Esophagus mucosa (tissue), 1 donor: ENCODE results near the gene MMP1. TPM values are rescaled to one million over a fixed set of nuclear protein-coding genes. Genes with fewer than 3 reads are reported as not detected.

Experiments used
- ATAC-seq: fragments of 200-7000 bp; cut with Tn5 transposase; one replicate; pipeline ENCODE4 v1.9.1; 2020
- total RNA-seq: library from RNA; stranded (reverse); gene quantifications from one replicate; pipeline ENCODE4 v1.2.4, GENCODE V29; 2023
- donor health status: DM: yes; HTN: yes; CAD: no.

Gene MMP1
- total RNA-seq, result 3.5 TPM

DNA sequence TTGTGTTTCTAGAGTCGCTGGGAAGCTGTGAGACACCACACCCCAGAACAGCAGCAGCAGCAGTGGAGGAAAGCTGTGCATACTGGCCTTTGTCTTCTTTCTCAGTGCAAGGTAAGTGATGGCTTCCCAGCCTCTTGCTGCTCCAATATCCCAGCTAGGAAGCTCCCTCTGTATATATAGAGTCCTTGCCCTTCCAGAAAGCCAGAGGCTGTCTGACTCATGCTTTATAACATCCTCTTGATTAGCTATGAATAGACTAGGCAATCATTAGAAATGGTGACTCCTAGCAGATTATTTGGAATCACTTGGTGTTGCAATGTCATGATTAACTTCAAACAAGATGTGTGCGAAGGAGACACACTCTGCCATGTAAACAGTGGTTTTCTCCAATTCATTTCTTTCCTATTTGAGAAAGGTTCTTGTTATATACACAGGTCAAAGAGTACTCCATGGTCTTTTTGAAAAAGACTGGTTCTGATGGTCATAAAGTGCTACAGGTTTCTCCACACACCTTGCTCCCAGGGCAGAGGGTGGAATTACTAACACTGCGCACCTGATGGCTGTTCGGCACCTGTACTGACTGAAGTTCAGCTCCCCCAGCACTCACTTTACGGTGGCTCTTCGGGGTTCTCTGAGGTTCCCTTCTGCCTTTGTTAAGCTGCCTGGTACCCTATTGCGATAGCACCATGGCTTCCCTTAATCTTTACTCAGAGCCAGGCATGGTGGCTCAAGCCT lies at the start of gene MMP1:
TSS of gene MMP1 (minus strand) at position 149 of the 735 bp plus-strand sequence. CDS start at position 81, 68 bp downstream.
- ATAC-seq, result peak; percentile 92

DNA sequence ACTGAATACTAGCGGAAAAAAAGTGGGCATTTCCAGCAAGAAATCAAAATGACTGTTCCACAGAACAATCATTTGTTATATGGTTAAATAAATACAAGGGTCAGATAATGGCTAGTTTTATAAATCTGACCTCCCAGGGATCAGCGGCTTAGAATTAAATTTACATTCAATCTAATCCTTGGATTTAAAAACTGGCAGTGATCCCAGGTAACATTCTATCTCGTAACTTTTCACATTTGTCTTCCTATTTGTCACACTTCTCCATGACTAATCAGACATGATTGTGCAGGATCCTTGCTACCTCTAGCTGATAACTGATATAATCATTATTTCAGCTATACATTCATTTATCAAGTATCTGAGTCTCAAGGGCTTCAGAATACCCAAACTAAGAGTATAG lies 48.3 kb upstream of the MMP1 start:
- ATAC-seq, result no peak

DNA sequence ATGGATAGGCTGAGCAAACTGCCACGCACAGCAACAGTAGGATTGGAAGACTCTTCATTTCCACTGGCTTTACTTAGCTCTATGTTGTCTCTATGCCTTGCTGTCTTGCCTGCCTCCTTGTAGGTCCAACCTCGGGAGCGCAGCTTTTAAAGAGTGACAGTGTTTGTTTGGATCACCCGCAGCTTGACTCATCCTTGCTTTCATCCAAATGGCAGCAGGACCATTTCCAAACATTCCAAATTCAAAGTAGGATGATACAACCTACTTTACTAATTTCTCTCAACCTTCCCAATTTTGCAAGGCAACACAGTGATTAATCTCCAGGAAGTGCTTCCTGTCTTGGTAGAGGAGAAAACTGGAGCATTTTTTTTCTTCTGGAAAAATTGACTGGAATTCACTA lies 45.5 kb upstream of the MMP1 start, which contains the start of gene MMP3:
TSS of gene MMP3 (minus strand) at position 121 of the 400 bp plus-strand sequence. CDS start at position 58, 63 bp downstream.
- no peak for ATAC-seq

DNA sequence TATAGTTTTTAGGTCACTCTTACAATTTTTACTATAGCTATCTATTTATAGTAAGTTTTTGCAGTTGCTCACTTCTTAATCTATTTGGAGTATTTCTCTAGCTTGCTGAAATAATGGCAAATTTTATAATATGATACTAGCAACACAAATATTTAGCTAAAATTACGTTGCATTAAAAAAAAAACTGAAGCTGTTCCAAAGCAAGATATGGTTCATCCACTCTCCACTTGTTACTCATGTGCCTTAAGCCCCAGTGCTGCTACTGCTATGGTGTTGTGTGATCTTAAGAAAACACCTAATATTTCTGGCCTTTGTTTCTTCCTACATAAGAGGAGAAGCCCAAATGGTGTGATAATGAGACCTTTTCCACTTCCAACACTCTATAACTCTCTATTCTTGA lies 45.0 kb upstream of the MMP1 start:
- no peak for ATAC-seq

DNA sequence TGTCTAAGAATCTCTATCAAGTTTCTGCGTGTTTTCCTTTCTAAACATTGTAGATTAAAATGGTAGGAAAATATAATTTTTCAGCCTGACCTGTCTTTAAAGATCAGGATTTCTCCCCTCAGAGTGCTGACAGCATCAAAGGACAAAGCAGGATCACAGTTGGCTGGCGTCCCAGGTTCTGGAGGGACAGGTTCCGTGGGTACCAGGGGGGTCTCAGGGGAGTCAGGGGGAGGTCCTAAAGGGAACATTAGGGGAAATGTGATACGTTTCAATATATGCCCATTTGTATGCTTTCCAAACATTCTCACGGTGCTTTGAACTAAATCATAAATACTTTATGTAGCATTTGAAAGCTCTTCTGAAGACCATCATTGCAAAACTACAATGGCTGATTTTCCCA lies 42.1 kb upstream of the MMP1 start:
- no peak for ATAC-seq

DNA sequence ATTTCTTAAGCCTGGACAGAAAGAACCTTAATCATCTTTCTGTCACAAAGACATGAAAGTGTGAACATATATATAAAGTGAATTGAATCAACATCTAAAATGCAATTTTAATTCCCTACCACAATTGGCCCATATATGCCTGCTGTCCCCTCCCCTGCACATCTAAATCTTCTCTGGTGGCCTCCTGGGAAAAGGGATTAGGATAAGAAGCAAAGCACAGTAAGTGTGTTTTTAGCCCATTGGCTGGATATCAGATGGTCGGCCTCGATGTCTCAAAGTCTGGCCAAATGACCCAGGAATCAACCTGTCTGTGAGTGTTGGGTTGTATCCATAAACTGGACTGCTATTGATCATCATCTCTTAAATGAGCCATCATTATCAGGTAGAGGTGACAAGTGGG lies 39.7 kb upstream of the MMP1 start:
- no peak for ATAC-seq

DNA sequence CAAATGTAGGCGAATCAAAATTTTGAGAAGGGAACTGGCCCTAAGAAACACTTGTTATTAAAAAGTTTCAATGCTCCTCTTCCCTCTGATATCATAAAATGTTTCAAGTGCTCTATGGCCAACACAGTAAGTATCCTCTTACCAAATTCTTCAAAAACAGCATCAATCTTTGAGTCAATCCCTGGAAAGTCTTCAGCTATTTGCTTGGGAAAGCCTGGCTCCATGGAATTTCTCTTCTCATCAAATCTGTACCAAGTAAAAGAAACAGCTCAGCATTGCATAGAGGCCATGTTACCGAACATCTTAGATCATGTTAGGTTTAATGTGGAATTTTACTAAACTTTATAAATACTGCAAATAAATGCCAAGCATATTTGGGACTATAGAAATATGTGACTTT lies 39.2 kb upstream of the MMP1 start:
- no peak for ATAC-seq

DNA sequence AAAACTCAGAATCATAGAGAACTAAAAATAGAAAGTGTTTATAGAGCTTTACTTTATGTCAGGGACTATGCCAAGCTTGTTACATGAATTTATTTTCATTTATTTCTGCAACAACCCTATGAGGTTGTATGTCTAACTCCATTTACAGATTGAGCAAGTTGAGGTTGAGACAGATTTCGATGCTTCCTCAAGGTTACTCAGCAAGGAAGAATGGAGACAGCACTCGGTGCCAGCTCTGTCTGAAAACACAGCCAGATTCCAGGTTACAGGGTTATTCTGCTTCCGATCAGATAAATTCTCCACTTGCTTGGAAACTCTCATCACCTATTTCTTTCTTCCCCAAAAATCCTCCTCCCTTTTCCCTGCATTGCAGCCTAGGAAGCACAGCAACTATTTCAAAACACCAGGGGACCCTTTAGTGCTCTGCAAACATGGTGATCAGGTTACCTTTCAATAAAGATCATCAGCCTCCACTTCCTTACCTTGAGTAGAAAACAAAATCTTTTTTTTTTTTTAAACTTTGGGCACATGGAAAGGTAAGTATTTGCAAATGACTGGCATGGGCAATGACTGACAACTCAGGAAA lies 38.4 kb upstream of the MMP1 start:
- no peak for ATAC-seq

DNA sequence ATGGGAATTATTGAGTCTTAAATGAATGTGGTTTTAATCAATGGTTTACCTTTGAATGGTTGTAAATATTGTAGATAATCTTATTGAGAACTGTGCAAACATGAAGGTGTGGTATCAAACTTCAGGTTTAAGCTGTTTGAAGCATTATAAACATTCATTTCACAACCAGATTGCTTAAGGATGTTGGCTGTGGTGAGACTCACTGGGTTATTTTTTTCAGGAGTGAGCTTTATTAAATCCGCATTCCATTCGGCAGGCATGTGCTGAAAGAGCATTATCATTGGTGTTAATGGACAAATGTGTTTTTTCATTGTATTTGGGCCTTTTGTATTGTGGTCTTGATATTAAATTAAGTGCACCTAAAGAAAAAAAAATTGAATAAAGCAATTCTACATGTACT lies 35.8 kb upstream of the MMP1 start:
- no peak for ATAC-seq

DNA sequence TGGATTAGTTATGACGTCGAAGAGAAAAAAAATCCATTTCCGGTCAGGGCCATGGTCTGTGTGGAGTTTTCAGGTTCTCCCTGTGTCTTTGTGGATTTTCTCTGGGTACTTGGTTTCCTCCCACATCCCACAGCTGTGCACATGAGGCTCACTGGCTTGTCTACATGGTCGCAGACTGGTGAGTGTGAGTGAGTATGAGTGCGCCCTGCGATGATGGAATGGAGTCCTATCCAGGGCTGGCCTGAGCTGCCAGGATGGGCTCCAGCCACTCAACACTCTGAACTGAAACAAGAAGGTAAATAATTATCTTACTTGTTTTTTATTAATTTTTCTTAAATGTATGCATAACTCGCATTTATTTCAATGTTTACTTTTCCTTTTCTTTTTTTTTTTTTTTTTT lies 34.7 kb upstream of the MMP1 start:
- ATAC-seq, result no peak

DNA sequence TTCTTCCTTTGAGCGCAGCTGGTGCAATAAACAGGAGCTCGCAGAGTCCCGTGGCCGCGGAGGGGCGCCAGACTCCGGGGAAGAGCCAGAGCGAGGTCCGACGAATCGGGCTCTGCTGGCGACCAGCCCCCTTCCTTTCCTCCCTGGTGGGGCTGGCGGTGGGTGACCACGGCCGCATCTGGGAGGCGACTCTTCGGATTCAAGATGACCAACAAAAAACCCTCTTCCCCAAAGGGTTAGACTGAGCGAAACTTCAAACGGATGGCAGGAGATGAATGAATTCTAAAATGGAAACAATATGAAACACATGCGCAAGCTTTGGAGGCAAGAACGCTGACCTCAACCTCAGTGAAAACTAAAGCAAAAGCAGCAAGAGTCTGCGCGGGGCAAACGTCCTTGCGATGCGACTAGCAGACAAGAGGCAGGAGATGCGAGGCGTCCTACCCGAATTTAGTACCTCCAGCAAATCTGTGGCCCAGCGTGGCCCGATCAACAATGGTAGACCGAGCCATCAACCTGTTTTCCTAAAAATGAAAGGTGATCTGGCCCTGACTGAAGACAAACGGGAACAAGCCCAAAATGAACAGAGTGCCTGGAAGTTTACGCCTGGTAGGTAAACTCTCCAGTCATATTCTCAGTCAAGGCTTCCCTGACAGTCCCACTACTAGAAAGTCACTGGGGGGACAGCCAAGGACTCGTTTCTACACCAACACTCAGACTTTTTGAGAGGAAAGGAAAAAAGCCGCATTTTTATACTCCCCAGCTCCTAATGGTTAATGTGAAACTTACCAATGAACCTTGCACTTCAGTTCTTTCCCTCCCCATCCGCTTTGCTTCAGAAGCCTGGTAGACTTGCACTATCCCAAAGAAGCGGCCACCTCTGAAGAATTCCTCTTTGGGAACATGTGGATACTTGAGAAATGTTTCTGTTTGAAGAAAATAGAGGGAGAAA lies 33.8 kb upstream of the MMP1 start:
- ATAC-seq, result no peak

DNA sequence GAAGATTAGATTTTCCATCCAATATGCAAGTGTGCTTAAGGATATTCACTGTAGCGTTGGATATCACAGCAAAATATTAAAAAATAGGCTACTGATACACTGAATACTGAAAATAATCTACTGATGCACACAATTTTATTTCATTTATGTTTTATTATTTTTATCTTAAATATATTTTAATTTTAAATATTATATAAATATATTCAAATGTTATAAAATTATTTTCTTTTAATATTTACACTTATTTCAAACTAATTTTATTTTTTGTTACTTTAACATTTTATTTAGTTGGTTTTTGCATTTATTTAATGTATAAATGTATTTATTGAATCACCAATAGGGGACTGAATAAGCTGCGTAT lies 33.1 kb upstream of the MMP1 start:
- no peak for ATAC-seq

DNA sequence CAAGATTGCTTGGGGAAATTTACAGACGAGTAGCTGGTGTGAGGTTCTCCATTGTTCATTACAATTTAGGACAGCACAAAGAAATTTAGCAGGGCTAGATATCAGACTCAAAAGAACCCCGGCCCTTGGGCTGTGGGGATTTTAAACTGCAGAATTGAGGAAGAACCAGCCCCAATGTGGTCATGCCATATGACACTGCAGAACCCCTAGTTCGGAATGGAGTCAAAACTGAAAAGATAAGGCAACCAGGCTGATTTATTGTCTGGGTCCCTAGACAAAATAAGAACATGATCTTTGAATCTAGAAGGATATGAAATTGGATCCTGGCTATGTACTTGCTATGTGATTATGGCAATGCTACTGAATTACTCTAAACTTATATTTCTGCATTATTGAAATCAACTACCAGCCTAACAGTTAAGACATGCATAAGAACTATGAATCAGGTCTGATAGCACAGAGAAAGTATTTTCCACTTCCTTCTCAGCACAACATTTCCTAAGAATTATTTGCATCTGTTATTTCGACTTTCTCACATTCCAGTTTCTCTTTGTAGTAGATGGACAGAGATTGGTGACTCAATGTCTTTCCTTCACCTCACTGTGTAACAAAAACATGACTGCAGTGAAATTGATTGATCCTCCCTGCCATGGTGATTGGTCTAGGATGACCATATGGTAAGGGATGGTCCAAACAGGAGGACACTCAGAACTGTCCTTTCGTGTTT lies 32.2 kb upstream of the MMP1 start:
- no peak for ATAC-seq

DNA sequence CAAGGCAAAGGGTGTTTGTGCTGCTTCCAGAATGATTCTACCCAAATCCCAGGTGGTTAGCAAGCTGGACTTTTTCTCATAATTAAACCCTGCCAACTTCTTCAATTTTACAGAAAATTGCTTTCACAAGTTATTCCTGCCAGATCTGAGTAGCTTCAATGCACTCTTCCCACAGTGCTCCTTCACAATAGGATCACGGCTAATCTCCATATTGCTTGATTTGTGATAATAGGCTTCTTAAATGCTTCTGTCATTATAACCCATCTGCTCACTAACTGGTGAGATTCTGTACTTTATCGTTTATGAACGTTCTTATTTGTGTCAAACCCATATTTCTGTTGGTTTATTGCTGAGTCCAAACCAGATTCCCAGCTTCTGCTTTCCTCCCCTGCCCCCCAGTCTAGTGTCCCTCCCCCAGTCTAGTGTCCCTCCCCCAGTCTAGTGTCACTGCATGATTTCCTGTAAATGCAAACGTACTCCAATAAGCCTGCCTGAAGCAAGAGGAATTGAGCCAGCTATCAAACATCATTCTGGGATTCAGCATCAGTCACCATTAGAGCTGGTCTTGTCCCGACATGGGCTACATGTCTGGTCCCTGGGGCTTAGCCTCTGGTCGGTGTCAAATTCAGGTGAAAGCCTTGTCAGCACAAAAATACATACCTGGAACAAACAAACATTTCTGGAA lies 31.5 kb upstream of the MMP1 start:
- ATAC-seq, result no peak

DNA sequence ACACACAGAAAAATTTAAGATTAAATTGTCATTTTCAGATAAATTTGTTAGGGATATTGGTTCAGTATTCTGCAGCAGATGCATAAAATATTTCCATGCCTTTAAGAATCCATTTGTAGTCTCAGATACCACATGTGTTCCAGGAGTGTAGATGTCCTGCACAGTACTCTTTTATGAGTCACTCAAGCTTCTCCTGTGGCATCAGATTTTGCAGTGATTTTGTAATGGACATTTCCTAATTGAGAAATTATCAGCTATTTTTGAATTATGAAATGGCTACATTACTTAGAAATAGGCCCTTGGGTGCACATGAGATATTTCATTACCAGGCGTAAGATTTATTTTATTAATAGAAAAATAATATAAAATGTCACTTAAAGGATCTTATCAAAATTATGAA lies 26.6 kb upstream of the MMP1 start:
- ATAC-seq, result no peak

DNA sequence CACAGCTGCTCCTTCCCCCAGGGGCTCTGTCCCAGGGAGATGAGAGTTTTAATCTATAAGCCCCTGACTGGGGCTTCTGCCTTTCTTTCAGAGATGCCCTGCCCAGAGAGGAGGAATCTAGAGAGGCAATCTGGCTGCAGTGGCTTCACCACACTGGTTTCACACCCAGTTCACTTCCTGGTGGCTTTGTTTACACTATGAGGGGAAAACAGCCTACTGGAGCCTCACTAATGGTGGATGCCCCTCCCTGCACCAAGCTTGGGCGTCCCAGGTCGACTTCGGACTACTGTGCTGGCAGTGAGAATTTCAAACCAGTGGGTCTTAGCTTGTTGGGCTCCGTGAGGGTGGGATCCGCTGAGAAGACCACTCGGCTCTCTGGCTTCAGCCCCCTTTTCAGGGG lies 21.5 kb upstream of the MMP1 start:
- no peak for ATAC-seq

DNA sequence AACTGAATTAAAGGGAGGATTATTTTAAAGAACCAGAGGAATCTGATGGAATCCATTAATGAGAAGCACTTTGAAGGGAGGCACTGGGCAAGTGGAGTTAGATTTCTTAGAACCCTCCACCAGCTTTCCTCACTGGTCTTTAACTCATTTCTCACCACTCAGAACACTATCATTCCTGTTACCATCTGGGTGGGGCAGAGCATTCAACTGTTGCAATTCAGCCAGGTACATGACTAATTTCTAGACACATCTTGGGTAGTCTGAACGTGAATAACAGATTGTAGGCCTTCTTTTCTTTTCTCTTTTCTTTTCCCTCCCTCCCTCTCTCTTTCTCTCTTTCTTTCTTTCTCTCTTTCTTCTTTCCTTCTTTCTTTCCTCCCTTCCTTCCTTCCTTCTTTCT lies 15.5 kb upstream of the MMP1 start:
- peak; percentile 65 for ATAC-seq

DNA sequence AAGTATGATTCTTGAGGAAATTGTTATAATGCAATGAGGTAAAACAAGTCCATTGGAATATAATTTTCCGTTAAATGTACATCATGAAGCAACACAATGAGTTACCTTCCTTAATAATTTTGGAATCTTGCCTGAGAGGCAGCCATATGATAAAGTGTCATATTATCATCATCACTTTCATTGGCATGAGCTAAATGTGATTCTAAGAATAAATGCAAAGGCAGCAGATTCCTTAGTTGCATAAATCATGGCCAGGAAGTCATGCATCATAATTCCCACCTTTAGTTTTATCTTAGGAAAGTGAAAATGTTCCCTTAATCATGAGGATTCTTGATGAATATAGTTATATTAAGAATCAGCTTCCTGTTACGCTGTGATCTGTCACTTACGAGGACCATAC lies 14.2 kb upstream of the MMP1 start:
- ATAC-seq, result no peak

DNA sequence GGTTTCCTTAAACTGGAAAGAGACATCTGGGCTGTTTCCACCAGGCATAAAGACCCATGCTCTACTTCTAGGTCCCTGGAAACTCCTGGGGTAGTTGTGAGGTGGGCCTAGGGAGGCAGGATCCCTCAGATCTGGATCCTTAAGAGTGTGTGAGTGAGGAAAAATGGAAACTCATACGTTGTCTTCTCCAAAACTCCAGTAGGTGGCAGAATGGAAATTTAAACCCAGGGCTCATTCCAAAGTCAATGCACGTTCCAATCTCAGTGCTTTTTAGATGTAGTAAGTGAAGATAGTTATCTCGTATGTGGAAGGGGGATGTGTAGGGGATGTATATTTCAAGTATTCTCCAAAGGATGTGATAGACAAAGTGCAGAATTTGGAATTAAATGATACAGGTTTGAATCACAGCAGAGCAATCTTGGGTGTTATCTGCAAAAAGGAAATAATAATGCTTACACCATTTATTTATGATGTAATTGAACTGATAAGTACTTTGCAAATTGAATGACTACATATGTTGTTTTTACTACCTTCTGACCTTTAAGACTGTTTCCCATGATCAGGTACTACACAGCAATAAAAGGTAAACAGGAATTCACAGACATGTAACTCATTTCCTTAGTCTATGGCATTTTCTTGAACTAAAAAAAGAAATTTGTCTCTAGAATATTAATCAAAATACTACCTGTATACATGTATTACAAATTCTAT lies 13.1 kb upstream of the MMP1 start:
- ATAC-seq, result no peak

DNA sequence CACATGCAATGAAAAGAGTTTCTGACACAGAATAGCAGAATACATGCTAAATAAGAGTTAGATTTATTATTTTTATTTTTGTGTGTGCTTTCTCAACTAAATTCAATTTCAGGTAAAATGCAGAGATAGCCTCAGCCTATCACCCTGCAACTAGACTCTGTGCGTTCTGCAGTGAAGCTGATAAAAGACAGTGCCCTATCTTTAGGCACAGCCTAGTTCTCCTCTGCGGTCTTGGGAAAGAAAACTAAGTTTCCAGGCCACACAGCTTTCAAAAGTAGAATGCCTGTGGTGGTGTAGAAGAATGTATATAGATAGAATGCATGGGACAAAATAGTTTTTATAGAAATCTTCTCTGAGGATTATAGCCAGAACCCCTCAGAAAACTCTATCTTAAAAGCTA lies 12.0 kb upstream of the MMP1 start:
- no peak for ATAC-seq

DNA sequence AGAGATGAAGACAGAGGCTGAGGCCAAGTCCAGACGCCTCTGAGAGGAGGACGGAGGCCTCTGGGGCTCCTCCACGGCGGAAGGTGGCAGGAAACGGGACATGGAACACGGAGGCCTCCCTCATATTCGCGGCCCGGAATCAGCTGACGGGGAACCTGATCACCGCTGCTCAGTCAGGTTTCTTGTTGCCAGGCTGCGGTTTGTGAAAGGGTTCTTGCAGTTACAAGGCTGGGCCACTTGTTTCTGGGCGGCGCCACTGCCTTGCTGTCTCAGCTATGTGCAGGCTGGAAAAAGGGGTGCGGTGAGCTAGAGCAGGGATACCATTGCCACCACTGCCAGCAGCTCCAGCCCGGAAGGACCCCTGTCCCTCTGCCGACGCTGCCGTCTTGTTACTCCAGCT lies 10.0 kb upstream of the MMP1 start:
- ATAC-seq, result peak; percentile 33

DNA sequence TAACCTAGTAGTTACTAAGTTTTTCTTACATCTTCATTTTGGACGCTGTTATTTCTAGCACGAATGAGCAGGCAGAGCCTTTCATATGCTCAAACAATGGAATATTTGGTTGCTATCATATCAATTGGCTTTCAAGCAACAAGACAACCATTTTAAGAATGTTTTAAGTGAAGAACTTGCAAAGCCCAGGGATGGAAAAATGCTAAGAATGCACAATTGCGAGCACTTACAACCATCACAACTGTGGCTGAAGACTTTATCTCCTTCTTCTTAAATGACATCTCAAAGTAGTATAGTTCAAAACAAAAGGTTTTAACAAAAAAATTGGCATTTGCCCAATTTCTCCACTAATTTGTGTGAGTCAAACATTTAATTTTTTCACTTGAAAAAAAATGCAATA lies 8.3 kb upstream of the MMP1 start:
- no peak for ATAC-seq
